ENCODE data around the gene HNRNPD. TPM values are rescaled to one million over a fixed set of nuclear protein-coding genes. Genes with fewer than 3 reads are reported as not detected.
"Not testable (repeated sequence)": the region's sequence is repeated elsewhere in the genome, so short reads cannot be mapped to it uniquely, and the experiment has no call there.

Gene HNRNPD
- total RNA-seq, result 110 TPM
- long read RNA-seq, transcript HNRNPD-201 (9 exons, 3,033 nt), result minor isoform, 58 of 233 reads
- long read RNA-seq, transcript HNRNPD-203 (8 exons, 1,585 nt), result major isoform, 115 of 233 reads
- long read RNA-seq, transcript HNRNPD-202 (8 exons, 1,667 nt), result minor isoform, 17 of 233 reads
- long read RNA-seq, partial matches to known transcripts, result 8 of 233 reads
- long read RNA-seq, other reads (novel, unspliced or antisense), result 35 of 233 reads

GRCh38 chr4:82373816-82374625 lies at the start of gene HNRNPD:
TSS of gene HNRNPD (minus strand) at chr4:82373991. CDS start at chr4:82373678, 313 bp downstream.
- ATAC-seq (ENCODE audit: poor library complexity) (peak; percentile 91), DNase-seq (peak; percentile 99)
- intact Hi-C loops (cut with DNase I), result loop anchor here (2.0 kb wide), 1 partner anchor 57 kb away; the partner anchor contains the start of genes ENOPH1 and HNRNPDL

- intact Hi-C loops (cut with DNase I), result no loop called here
- ATAC-seq (ENCODE audit: poor library complexity) (no peak), DNase-seq (no peak)
These were observed 48.8 kb upstream of the HNRNPD start for GRCh38 chr4:82422616-82423015.

- peak; percentile 26 for ATAC-seq (ENCODE audit: poor library complexity)
- no peak for DNase-seq
- intact Hi-C loops (cut with DNase I), result no loop called here
These were observed 48.2 kb upstream of the HNRNPD start for GRCh38 chr4:82421796-82422560.

- no peak for DNase-seq
- ATAC-seq (ENCODE audit: poor library complexity), result no peak
These were observed 45.7 kb upstream of the HNRNPD start for GRCh38 chr4:82419451-82419850.

GRCh38 chr4:82415922-82416365 lies 42.2 kb upstream of the HNRNPD start:
- DNase-seq (no peak), ATAC-seq (ENCODE audit: poor library complexity) (no peak)
- intact Hi-C loops (cut with DNase I), result no loop called here

More at GRCh38 chr4:82419451-82419850, 45.7 kb upstream of the HNRNPD start:
- intact Hi-C loops (cut with DNase I), result no loop called here

- DNase-seq; intact Hi-C loops (cut with DNase I): not testable (repeated sequence)
- ATAC-seq (ENCODE audit: poor library complexity), result peak; percentile 52
These were observed 41.3 kb upstream of the HNRNPD start for GRCh38 chr4:82415061-82415460.

GRCh38 chr4:82403725-82404124 lies 29.9 kb upstream of the HNRNPD start:
- no peak for DNase-seq
- intact Hi-C loops (cut with DNase I), result no loop called here
- no peak for ATAC-seq (ENCODE audit: poor library complexity)

- no peak for ATAC-seq (ENCODE audit: poor library complexity)
- intact Hi-C loops (cut with DNase I), result no loop called here
- no peak for DNase-seq
These were observed 28.5 kb upstream of the HNRNPD start for GRCh38 chr4:82402196-82402775.

- ATAC-seq (ENCODE audit: poor library complexity), result no peak
- DNase-seq, result no peak
- intact Hi-C loops (cut with DNase I), result no loop called here
These were observed 27.8 kb upstream of the HNRNPD start for GRCh38 chr4:82401600-82401999.

GRCh38 chr4:82398263-82398662 lies 24.5 kb upstream of the HNRNPD start:
- DNase-seq (no peak), ATAC-seq (ENCODE audit: poor library complexity) (no peak)
- intact Hi-C loops (cut with DNase I), result no loop called here

GRCh38 chr4:82397527-82397926 lies 23.7 kb upstream of the HNRNPD start:
- ATAC-seq (ENCODE audit: poor library complexity), result no peak
- intact Hi-C loops (cut with DNase I), result no loop called here
- DNase-seq, result no peak

GRCh38 chr4:82394896-82395295 lies 21.1 kb upstream of the HNRNPD start:
- intact Hi-C loops (cut with DNase I), result no loop called here
- no peak for ATAC-seq (ENCODE audit: poor library complexity)
- no peak for DNase-seq

- DNase-seq; ATAC-seq (ENCODE audit: poor library complexity); intact Hi-C loops (cut with DNase I): not testable (repeated sequence)
These were observed 16.3 kb upstream of the HNRNPD start for GRCh38 chr4:82390061-82390460.

- DNase-seq (no peak), ATAC-seq (ENCODE audit: poor library complexity) (peak; percentile 83)
- intact Hi-C loops (cut with DNase I), result no loop called here
These were observed 14.6 kb upstream of the HNRNPD start for GRCh38 chr4:82388405-82388804.

- intact Hi-C loops (cut with DNase I); ATAC-seq (ENCODE audit: poor library complexity); DNase-seq: not testable (repeated sequence)
These were observed 12.5 kb upstream of the HNRNPD start for GRCh38 chr4:82386312-82386711.

- ATAC-seq (ENCODE audit: poor library complexity) (no peak), DNase-seq (no peak)
- intact Hi-C loops (cut with DNase I), result no loop called here
These were observed 9.0 kb upstream of the HNRNPD start for GRCh38 chr4:82382751-82383150.

GRCh38 chr4:82381661-82382296 lies 8.0 kb upstream of the HNRNPD start:
- peak; percentile 54 for ATAC-seq (ENCODE audit: poor library complexity)
- DNase-seq, result no peak
- intact Hi-C loops (cut with DNase I), result no loop called here

- DNase-seq (no peak), ATAC-seq (ENCODE audit: poor library complexity) (peak; percentile 44)
- intact Hi-C loops (cut with DNase I), result no loop called here
These were observed 7.4 kb upstream of the HNRNPD start for GRCh38 chr4:82381235-82381634.

Data from Right ventricle myocardium superior (tissue), 1 donor.